RKO (cell line): ENCODE measurements around the gene OSM.
"Not testable (repeated sequence)": the region's sequence is repeated elsewhere in the genome, so short reads cannot be mapped to it uniquely, and the experiment has no call there.

Experiments used
- DNase-seq: peaks from one replicate; pipeline ENCODE4 v3.0.0-alpha.2; 2016; ENCODE audit warnings: low spot score

OSM gene

DNA sequence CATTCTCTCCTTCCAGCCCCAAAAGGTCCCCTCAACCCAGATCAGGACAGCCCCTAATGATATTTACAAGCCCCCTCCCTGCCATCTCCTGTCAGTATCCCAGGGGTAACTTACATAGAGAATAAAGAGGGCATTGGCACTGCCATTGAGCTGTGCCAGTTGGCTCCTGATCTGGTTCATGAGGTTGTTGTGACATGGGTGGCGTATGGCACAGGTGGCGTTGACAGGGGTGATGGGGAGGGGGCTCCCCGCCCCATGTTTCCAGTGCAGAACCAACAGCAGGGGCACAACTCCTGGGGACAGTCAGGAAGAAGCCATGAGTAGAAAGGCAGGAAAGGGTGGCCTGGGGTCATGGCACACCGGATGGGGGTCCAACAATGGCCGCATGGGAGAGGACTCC, 22.0 kb downstream of the OSM start:
- no peak for DNase-seq

- peak; percentile 44 for DNase-seq
Measured at GRCh38 chr22:30244066-30244465, 22.6 kb downstream of the OSM start.

GRCh38 chr22:30243661-30244060, 23.0 kb downstream of the OSM start:
- DNase-seq = no peak

DNA sequence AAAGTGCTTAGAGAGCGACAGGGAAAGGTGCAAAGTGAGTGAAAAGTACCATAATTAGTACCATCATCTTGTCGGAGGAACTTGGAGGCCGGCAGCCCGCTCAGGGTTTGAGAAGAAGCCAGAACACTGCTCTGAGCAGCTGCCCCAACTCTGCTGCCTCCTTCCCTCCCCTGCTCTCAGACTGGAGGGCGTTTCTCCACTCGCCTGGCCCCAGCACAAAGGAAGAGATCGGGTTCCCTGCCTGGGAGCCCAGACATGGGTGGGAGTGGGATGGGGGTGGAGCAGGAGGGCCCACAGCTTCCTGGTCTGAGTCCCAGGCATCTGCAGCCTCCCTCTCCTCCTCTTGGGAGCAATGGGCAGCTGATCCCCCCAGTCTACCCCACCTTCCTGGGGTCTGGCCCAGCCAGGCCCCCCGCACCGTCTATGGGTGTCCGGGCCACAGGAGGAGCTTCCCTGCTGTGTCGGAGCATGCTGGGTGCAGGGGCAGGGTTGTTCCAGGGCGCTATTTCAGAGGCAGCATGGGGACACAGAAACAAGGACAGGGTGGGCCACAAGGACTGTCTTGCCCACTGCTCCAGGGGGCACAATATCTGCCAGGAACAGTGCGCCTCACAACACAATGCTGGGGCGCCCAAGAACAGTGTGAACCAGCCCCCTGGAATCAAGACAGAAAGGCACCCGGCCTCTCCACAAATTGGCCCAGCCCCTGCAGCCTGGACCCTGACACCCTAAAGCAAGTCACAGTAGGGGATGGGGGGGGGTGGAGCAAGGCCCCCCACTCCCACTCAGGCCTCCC, 24.9 kb downstream of the OSM start:
- DNase-seq = peak; percentile 21

DNA sequence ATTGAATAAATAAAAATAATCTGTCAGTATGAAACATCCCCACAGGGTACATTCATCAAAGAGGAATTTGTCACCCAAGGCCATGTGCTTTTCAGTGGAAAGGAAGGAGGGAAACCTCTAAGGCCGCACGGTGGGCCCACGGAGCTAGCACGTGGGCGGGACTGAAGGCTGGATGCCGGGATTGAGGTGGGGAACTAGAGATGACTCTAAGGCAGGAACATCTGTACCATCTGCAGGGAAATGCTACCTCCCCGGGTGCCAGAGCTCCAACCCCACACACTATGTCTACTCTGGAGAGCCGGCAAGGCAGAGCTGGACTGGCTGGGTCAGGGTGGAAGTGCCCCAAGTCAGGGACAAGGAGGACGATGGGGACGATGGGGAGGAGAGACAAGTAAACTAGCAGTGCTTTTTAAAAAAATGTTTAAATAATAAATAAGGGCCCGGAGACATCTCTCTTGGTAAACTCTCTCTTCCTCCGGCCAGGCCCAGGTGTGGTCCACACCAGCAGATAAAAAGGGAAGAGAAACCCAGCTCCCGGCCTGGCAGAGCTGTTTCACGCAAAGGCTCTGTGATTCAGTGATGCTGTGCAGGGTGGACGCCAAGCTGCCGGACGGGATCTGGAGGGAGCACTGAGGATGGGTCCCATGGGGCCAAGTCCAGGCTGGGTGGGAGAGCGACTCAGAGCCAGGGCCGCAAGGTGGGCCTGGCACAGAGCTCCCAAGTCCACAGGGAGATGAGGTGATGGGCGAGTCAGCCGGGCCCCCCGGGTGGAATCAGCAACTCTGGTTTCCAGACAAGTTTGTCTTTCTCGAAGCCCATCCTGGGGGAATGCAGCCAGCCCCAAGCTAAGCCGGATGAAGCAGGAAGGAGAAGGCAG, 25.9 kb downstream of the OSM start:
- peak; percentile 46 for DNase-seq

DNA sequence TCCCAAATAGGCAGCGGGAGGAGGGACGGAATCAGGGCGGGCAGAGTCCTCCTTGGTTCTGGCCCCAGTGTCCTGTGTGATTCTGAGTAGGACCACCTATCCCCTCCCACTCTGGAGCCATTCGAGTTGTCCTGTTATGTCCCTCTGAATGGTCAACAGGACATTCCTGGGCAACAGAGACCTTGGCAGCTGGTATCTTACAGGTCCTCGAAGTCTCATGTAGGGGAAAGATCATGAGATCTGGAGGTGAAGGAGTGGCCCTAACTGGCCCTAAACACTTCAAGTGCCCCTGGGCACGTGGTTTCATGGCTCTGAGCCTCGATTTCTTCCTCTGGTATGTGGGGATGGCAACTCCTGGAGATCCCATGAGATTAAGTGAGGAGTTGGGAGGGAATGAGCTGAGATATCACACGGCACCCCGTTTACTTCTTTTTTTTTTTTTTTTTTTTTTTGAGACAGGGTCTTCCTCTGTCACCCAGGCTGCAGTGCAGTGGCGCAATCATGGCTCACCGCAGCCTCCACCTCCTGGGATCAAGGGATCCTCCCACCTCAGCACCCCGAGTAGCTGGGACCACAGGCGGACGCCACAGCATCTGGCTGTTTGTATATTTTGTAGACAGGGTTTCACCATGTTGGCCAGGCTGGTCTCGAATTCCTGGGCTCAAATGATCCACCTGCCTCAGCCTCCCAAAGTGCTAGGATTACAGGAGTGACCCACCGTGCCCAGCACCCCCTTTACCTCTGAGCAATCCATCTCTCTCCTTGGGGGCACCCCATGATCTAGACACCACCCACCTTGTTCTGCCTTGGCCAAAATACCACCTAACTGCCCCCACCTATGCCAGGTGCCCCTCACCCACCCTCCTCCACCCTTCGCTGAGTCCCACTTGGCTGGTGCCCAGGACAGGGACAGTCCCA, 26.9 kb downstream of the OSM start:
- no peak for DNase-seq

DNA sequence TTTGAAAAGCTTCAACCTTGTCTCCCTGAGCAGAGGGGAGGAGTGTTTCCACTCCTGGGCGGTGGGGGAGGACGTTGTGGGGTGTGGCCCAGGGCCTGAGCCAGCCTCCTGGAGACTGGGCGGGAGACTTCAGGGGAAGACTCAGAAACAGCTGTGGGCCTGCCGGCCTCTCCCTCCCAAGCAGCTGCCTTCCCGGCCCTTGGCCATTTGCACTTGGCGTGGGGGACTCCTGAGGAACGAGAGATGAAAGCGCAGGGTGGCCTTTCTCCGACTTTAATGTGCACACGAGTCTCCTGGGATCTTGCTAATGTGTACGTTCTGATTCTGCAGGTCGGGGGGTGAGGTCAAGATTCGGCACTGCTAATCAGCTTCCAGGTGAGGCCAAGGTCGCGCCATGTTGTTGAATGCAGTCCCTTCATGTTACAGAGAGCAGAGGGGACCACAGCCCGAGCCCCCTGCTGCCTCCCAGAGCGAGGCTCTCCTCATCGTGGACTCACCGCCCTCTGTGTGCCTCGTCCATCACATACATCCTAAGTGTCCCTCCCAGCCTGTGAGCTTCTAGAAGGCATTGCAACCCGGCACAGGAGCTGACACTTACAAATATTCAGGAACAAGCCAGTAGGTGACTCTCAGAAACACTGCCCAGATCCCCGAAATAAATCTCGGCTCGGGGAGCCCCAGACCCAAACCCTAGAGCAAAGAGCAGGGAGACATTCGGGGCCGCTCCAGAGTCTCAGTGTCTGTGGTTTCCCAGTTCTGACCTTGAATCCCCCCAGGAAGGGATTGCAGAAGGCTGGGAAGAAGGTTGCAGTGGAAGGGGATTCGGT, 27.8 kb downstream of the OSM start:
- DNase-seq = peak; percentile 42

- no peak for DNase-seq
Measured at GRCh38 chr22:30238136-30238535, 28.5 kb downstream of the OSM start.

DNA sequence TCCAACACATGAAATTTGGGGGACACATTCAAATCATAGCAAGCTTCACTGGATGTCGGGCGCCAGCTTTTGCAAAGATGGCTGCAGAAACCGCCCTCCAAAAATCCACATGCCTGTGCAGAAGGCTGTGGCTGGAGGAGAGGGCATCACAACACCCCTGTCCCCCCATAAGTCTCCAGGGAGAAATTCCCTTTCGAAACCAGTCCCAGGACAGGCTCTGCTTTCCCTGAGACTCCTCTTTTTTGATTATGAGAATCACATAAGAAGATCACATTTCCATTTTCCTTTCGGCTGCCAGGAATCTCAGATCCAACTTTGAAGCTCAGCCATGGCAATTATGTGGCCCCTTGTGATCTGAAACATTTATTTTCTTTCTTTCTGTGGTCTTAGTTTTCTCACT, 29.8 kb downstream of the OSM start:
- DNase-seq = no peak

DNA sequence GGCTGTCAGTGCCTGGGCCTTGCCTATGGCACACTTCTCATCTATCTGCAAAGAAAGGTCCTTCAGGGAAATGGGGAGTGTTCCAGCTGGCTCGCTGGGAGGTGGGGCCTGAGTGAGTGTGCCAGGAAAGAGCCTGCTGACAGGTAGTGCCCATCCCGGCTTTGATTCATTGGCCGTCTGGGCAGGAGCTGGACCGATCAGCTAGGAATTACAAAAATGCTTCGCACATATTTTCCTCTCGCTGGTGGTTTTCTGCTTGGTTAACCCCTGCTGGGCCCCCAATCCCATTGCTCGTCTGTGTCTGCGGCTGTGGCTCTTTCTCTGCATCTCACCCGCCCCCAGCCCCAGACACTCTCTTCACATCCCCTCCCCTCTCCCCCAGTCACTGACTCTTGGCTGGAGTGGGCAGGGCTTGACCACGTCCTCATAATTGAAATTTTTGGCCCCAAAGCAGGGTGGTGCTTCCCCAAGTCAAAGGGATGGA, 30.9 kb downstream of the OSM start:
- DNase-seq = no peak

- DNase-seq = no peak
Measured at GRCh38 chr22:30234786-30235470, 31.7 kb downstream of the OSM start.

GRCh38 chr22:30234325-30234724, 32.3 kb downstream of the OSM start:
- DNase-seq = not testable (repeated sequence)

DNA sequence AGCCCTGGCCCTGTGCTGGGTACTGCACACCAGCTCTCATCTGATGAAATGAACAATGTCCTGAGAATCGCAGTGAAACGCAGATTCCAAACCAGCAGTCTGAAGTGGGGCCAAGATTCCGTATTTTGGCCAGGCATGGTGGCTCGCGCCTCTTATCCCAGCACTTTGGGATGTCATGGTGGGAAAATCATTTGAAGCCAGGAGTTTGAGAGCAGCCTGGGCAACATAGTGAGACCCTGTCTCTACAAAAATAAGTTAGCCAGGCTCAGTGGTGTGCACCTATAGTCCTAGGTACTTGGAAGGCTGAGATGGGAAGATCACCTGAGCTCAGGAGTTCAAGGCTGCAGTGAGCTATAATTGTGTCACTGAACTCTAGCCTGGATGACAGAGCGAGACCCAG, 33.1 kb downstream of the OSM start:
- DNase-seq = no peak

DNA sequence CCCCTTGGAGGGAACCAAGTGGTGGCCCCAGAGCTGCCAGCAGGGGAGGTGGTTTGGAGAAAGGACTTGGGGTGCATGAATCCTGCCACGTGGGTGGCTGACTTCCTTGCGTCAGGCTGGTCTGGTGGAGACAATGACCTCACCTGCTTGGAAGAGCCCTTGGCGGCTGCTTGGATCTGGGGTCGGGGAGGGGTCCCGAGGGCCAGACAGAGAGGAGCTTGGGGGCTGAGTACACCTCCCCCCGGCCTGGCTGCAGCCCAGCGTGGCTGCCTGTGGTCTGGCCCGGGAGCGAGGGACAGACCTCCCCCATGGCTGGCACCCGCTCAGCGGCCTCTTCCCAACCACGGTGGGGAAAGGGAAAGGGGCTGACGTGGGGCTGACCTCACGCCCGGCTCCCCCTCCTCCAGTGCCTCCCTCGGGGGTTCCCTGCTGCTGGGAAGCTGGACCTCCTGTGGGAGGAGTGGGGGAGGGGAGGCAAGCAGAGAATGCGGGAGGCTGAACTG, 33.9 kb downstream of the OSM start:
- DNase-seq = no peak

DNA sequence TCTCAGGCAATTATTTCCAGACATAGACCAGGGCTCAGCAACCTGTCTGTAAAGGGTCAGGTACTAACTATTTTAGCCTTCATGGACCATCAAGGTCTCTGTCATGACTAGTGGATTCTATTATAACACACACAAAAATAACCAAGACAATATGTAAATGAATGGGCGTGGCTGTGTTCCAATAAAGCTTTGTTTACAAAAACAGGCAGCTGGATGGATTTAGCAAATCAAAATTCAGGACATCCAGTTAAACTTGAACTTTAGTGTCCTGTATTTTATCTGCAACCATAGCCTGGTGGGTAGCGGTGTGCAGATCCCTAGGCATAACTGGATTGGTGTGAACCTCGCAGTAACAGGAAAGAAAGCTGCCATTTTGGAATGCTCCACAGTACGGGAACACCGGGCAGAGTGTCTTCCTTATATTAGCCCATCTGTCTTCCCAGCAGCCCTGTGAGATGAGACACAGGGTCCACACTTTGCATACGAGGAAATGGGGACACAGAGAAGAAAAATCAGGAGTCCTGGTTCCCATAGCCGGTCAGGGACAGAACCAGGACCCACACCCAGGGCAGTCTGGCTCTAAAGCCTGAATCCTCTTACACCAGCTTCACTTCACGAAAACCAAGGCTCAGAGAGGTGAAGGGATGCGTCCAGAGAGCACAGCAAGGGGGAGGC, 35.7 kb downstream of the OSM start:
- DNase-seq = no peak

GRCh38 chr22:30230330-30230729, 36.3 kb downstream of the OSM start:
- no peak for DNase-seq

- DNase-seq = peak; percentile 71
Measured at GRCh38 chr22:30228509-30229359, 37.9 kb downstream of the OSM start.

DNA sequence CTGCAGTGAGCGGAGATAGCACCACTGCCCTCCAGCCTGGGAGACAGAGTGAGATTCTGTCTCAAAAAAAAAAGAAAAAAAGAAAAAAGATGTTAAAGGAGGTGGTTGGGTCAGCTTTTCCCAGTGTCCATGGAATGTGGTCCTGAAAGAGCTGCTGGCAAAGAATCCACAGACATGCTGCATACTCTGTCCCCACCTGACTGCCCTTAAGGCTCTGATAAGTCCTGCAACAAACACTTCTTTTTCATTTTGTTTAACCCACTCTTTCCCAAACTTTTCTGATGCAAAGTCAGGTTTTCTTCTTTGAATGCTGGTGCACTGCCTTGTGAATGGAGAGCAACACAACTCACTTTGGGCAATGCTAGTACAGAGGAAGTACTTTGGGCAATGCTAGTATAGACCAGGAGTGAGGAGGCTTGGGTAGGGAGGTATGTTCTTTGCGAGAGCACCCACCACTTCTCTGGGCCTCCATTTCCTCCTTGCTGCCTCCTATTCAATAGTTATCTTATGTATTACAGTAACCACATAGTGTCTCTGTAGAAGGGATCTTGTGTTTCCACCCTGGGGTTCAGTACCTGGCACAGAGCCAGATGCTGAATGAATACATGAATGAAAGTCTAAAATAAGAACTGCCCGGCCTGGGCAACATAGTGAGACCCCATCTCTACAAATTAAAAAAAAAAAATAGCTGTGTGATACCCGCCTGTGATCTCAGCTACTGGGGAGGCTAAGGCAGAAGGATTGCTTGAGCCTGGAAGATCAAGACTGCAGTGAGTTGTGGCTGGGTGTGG, 39.0 kb downstream of the OSM start:
- DNase-seq = no peak
